Progenitor cell of endocrine pancreas (in vitro differentiated cells): ENCODE data around the gene N4BP3. TPM values are rescaled to one million over a fixed set of nuclear protein-coding genes. Genes with fewer than 3 reads are reported as not detected.
A peak's percentile ranks its signal among the peaks of the same experiment; 100 is the strongest.

Experiments used
- DNase-seq: peaks from one replicate; pipeline ENCODE4 v3.0.0; 2021; ENCODE audit warnings: low spot score; ENCODE audit not compliant: unreplicated experiment
- H3K27ac Mint-ChIP-seq: 2 replicates; pipeline ENCODE4 v1.8.0; 2021; ENCODE audit warnings: mild to moderate bottlenecking, moderate library complexity, mixed read lengths
- H3K27me3 Mint-ChIP-seq: 2 replicates; pipeline ENCODE4 v1.8.0; 2021; ENCODE audit warnings: mixed read lengths
- H3K36me3 Mint-ChIP-seq: 2 replicates; pipeline ENCODE4 v1.8.0; 2022; ENCODE audit warnings: mixed read lengths; ENCODE audit not compliant: insufficient read depth
- H3K4me1 Mint-ChIP-seq: 2 replicates; pipeline ENCODE4 v1.8.0; 2021; ENCODE audit warnings: low read depth, mixed read lengths
- H3K4me3 Mint-ChIP-seq: 2 replicates; pipeline ENCODE4 v1.8.0; 2021; ENCODE audit warnings: low read depth, mild to moderate bottlenecking, moderate library complexity, mixed read lengths
- H3K9me3 Mint-ChIP-seq: 2 replicates; pipeline ENCODE4 v1.8.0; 2021; ENCODE audit warnings: low read depth, mixed read lengths
- CTCF ChIP-seq: fragments of 200-600 bp; sonication (generic); IDR thresholded peaks from one replicate; pipeline ENCODE4 v1.5.0; 2021; ENCODE audit warnings: antibody characterized with exemption, mild to moderate bottlenecking; ENCODE audit not compliant: unreplicated experiment
- total RNA-seq: library from RNA; stranded (reverse); gene quantifications from 2 replicates; pipeline ENCODE4 v1.2.1, GENCODE V29; 2021

The N4BP3 gene
- total RNA-seq, 1 donor from 2014 or later, result 1.9 TPM

- Mint-ChIP-seq H3K9me3 (no peaks in the 10 kb centered on the region), H3K4me3 (no peak overlapping the region), H3K36me3 (no peaks in the 10 kb centered on the region), H3K4me1 (no peaks in the 10 kb centered on the region), H3K27me3 (peaks cover 27% of the 10 kb centered on the region), H3K27ac (no peak overlapping the region)
- no peak for TF ChIP-seq CTCF
- DNase-seq, result no peak
Observed at GRCh38 chr5:178108446-178108845, 4.9 kb upstream of the N4BP3 start.

GRCh38 chr5:178108966-178109365 is 4.4 kb upstream of the N4BP3 start:
- no peaks in the 10 kb centered on the region for H3K9me3 Mint-ChIP-seq
- DNase-seq, result no peak
- TF ChIP-seq CTCF, result no peak
- peaks cover 24% of the 10 kb centered on the region for H3K27me3 Mint-ChIP-seq
- no peaks in the 10 kb centered on the region for H3K4me1 Mint-ChIP-seq
- H3K27ac Mint-ChIP-seq, result no peak overlapping the region
- no peaks in the 10 kb centered on the region for H3K36me3 Mint-ChIP-seq
- no peak overlapping the region for H3K4me3 Mint-ChIP-seq

- H3K36me3 Mint-ChIP-seq, result no peaks in the 10 kb centered on the region
- peaks cover 8% of the 10 kb centered on the region for H3K4me1 Mint-ChIP-seq
- no peak overlapping the region for H3K27ac Mint-ChIP-seq
- no peaks in the 10 kb centered on the region for H3K9me3 Mint-ChIP-seq
- TF ChIP-seq CTCF, result no peak
- no peak overlapping the region for H3K4me3 Mint-ChIP-seq
- peaks cover 34% of the 10 kb centered on the region for H3K27me3 Mint-ChIP-seq
- DNase-seq, result no peak
Observed at GRCh38 chr5:178110511-178110910, 2.8 kb upstream of the N4BP3 start.

GRCh38 chr5:178111925-178112324 is 1.4 kb upstream of the N4BP3 start:
- TF ChIP-seq CTCF, result no peak
- Mint-ChIP-seq H3K9me3 (no peaks in the 10 kb centered on the region), H3K27ac (no peak overlapping the region), H3K4me1 (peaks cover 14% of the 10 kb centered on the region), H3K4me3 (no peak overlapping the region), H3K27me3 (peaks cover 40% of the 10 kb centered on the region), H3K36me3 (no peaks in the 10 kb centered on the region)
- DNase-seq, result no peak

- DNase-seq, result no peak
- Mint-ChIP-seq H3K4me3 (peak overlapping the region; percentile 80), H3K27me3 (peaks cover 40% of the 10 kb centered on the region), H3K9me3 (no peaks in the 10 kb centered on the region), H3K27ac (no peak overlapping the region), H3K4me1 (peaks cover 14% of the 10 kb centered on the region), H3K36me3 (no peaks in the 10 kb centered on the region)
- TF ChIP-seq CTCF, result no peak
Observed at GRCh38 chr5:178112545-178112944, 787 bp upstream of the N4BP3 start.
